ENCODE results near the gene MALRD1. TPM values are rescaled to one million over a fixed set of nuclear protein-coding genes. Genes with fewer than 3 reads are reported as not detected.

The MALRD1 gene
- total RNA-seq, 1 experiment from 2014 or later = not detected

- ChIA-PET CTCF (interaction anchor here (0.6 kb wide), 1 partner anchor 835 kb away, joined by 3 read pairs; no protein-coding TSS in a partner anchor), POLR2A (interaction anchor here (0.6 kb wide), 1 partner anchor 256 kb away, joined by 4 read pairs; no protein-coding TSS in a partner anchor)
- no peak for TF ChIP-seq CTCF (IDR thresholded peaks at IDR 0.05; ENCODE audit: unreplicated experiment)
- no peaks in the 10 kb centered on the region for H3K27me3 Mint-ChIP-seq (ENCODE audit: insufficient read depth, unreplicated experiment)
- peak; percentile 53 for DNase-seq (ENCODE audit: unreplicated experiment)
- H3K9me3 Mint-ChIP-seq (ENCODE audit: unreplicated experiment) = peaks cover 8% of the 10 kb centered on the region
- no TSS peak for BruUV-seq (replicated peaks)
- no peak overlapping the region for H3K27ac Mint-ChIP-seq (ENCODE audit: low read depth, unreplicated experiment)
- H3K4me3 Mint-ChIP-seq (ENCODE audit: unreplicated experiment) = no peak overlapping the region
- H3K4me1 Mint-ChIP-seq (ENCODE audit: insufficient read depth, unreplicated experiment) = peaks cover 11% of the 10 kb centered on the region
- intact Hi-C loops (cut with micrococcal nuclease) = no loop called here
- H3K36me3 Mint-ChIP-seq (ENCODE audit: insufficient read depth, unreplicated experiment) = no peaks in the 10 kb centered on the region
Measured at GRCh38 chr10:19549503-19549902, 500.9 kb downstream of the MALRD1 start.

- TF ChIP-seq CTCF (IDR thresholded peaks at IDR 0.05; ENCODE audit: unreplicated experiment) = no peak
- intact Hi-C loops (cut with micrococcal nuclease) = no loop called here
- H3K27me3 Mint-ChIP-seq (ENCODE audit: insufficient read depth, unreplicated experiment) = no peaks in the 10 kb centered on the region
- peaks cover 7% of the 10 kb centered on the region for H3K4me1 Mint-ChIP-seq (ENCODE audit: insufficient read depth, unreplicated experiment)
- ChIA-PET CTCF (no interaction called here), POLR2A (no interaction called here)
- no peak for DNase-seq (ENCODE audit: unreplicated experiment)
- no peak overlapping the region for H3K4me3 Mint-ChIP-seq (ENCODE audit: unreplicated experiment)
- H3K27ac Mint-ChIP-seq (ENCODE audit: low read depth, unreplicated experiment) = no peak overlapping the region
- no TSS peak for BruUV-seq (replicated peaks)
- no peaks in the 10 kb centered on the region for H3K36me3 Mint-ChIP-seq (ENCODE audit: insufficient read depth, unreplicated experiment)
- H3K9me3 Mint-ChIP-seq (ENCODE audit: unreplicated experiment) = no peaks in the 10 kb centered on the region
Measured at GRCh38 chr10:19556666-19557065, 508.1 kb downstream of the MALRD1 start.

GRCh38 chr10:19561181-19561580 is 512.6 kb downstream of the MALRD1 start:
- BruUV-seq (replicated peaks) = no TSS peak
- Mint-ChIP-seq H3K27ac (ENCODE audit: low read depth, unreplicated experiment) (peak overlapping the region; percentile 91), H3K27me3 (ENCODE audit: insufficient read depth, unreplicated experiment) (no peaks in the 10 kb centered on the region), H3K4me1 (ENCODE audit: insufficient read depth, unreplicated experiment) (peaks cover 12% of the 10 kb centered on the region), H3K9me3 (ENCODE audit: unreplicated experiment) (no peaks in the 10 kb centered on the region), H3K4me3 (ENCODE audit: unreplicated experiment) (no peak overlapping the region), H3K36me3 (ENCODE audit: insufficient read depth, unreplicated experiment) (no peaks in the 10 kb centered on the region)
- no peak for DNase-seq (ENCODE audit: unreplicated experiment)
- TF ChIP-seq CTCF (IDR thresholded peaks at IDR 0.05; ENCODE audit: unreplicated experiment) = no peak
- CTCF ChIA-PET = interaction anchor here (0.6 kb wide), 1 partner anchor 217 kb away, joined by 3 read pairs; no protein-coding TSS in a partner anchor
- POLR2A ChIA-PET = interaction anchor here (0.7 to 0.8 kb wide), 2 partner anchors 10 to 20 kb away, joined by 3 read pairs; no protein-coding TSS in a partner anchor
- intact Hi-C loops (cut with micrococcal nuclease) = no loop called here

- intact Hi-C loops (cut with micrococcal nuclease) = no loop called here
- no peaks in the 10 kb centered on the region for H3K36me3 Mint-ChIP-seq (ENCODE audit: insufficient read depth, unreplicated experiment)
- H3K27ac Mint-ChIP-seq (ENCODE audit: low read depth, unreplicated experiment) = no peak overlapping the region
- no peak for DNase-seq (ENCODE audit: unreplicated experiment)
- H3K9me3 Mint-ChIP-seq (ENCODE audit: unreplicated experiment) = no peaks in the 10 kb centered on the region
- H3K4me1 Mint-ChIP-seq (ENCODE audit: insufficient read depth, unreplicated experiment) = peaks cover 12% of the 10 kb centered on the region
- no peaks in the 10 kb centered on the region for H3K27me3 Mint-ChIP-seq (ENCODE audit: insufficient read depth, unreplicated experiment)
- ChIA-PET CTCF (no interaction called here), POLR2A (no interaction called here)
- no TSS peak for BruUV-seq (replicated peaks)
- no peak overlapping the region for H3K4me3 Mint-ChIP-seq (ENCODE audit: unreplicated experiment)
- no peak for TF ChIP-seq CTCF (IDR thresholded peaks at IDR 0.05; ENCODE audit: unreplicated experiment)
Measured at GRCh38 chr10:19563388-19564141, 515.0 kb downstream of the MALRD1 start.

Measured in MCF 10A (cell line).